HG02938 (cell line): ENCODE results near the gene IGIP.

Source experiments
- ATAC-seq: cut with Tn5 transposase; IDR thresholded peaks from one replicate; pipeline ENCODE4 v1.9.1; 2021; ENCODE audit warnings: mild to moderate bottlenecking, moderate library complexity; ENCODE audit not compliant: unreplicated experiment

The IGIP gene

GRCh38 chr5:140162275-140162674 is 36.5 kb downstream of the IGIP start:
- ATAC-seq: no peak

- ATAC-seq: no peak
These were observed 37.0 kb downstream of the IGIP start for GRCh38 chr5:140162781-140163180.

- no peak for ATAC-seq
These were observed 39.6 kb downstream of the IGIP start for GRCh38 chr5:140165101-140165922.

GRCh38 chr5:140165923-140166270 is 40.2 kb downstream of the IGIP start:
- no peak for ATAC-seq

GRCh38 chr5:140166911-140167310 is 41.2 kb downstream of the IGIP start:
- no peak for ATAC-seq

GRCh38 chr5:140168371-140168770 is 42.6 kb downstream of the IGIP start:
- ATAC-seq: no peak

- ATAC-seq: no peak
These were observed 43.7 kb downstream of the IGIP start for GRCh38 chr5:140169410-140169809.

- ATAC-seq: no peak
These were observed 46.7 kb downstream of the IGIP start for GRCh38 chr5:140172483-140172882.

- no peak for ATAC-seq
These were observed 48.3 kb downstream of the IGIP start for GRCh38 chr5:140174014-140174413.

- peak; percentile 88 for ATAC-seq
These were observed 49.0 kb downstream of the IGIP start, which contains the start of gene CYSTM1 for GRCh38 chr5:140174465-140175366. Gene CYSTM1 (plus strand): TSS chr5:140175188. CDS start chr5:140194466, 19,278 bp downstream.

GRCh38 chr5:140175367-140176030 is 49.8 kb downstream of the IGIP start:
- peak; percentile 36 for ATAC-seq

GRCh38 chr5:140176031-140176387 is 50.3 kb downstream of the IGIP start:
- no peak for ATAC-seq

- ATAC-seq: no peak
These were observed 52.3 kb downstream of the IGIP start for GRCh38 chr5:140178086-140178410.

GRCh38 chr5:140178482-140179116 is 52.9 kb downstream of the IGIP start:
- ATAC-seq: no peak
